ENCODE results near the gene SENP3.

Gene SENP3

GRCh38 chr17:7570351-7570750, 8.6 kb downstream of the SENP3 start:
- no peak for TF ChIP-seq CTCF (IDR thresholded peaks at IDR 0.05; ENCODE audit: low read depth, low read length)
- DNase-seq (ENCODE audit: low read depth in 2 of 2), result no peak
- no peak overlapping the region for H3K4me3 ChIP-seq (replicated peaks in 1 of 2; ENCODE audit: low read depth in 2 of 2, low read length in 2 of 2)

DNA sequence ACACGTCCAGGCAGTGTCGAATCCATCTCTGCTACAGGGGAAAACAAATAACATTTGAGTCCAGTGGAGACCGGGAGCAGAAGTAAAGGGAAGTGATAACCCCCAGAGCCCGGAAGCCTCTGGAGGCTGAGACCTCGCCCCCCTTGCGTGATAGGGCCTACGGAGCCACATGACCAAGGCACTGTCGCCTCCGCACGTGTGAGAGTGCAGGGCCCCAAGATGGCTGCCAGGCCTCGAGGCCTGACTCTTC, 10.5 kb downstream of the SENP3 start:
- peak overlapping the region; percentile 46 to 62 for H3K4me3 ChIP-seq (replicated peaks in 1 of 2; ENCODE audit: low read depth in 2 of 2, low read length in 2 of 2)
- DNase-seq (ENCODE audit: low read depth in 2 of 2), result no peak
- no peak for TF ChIP-seq CTCF (IDR thresholded peaks at IDR 0.05; ENCODE audit: low read depth, low read length)

DNA sequence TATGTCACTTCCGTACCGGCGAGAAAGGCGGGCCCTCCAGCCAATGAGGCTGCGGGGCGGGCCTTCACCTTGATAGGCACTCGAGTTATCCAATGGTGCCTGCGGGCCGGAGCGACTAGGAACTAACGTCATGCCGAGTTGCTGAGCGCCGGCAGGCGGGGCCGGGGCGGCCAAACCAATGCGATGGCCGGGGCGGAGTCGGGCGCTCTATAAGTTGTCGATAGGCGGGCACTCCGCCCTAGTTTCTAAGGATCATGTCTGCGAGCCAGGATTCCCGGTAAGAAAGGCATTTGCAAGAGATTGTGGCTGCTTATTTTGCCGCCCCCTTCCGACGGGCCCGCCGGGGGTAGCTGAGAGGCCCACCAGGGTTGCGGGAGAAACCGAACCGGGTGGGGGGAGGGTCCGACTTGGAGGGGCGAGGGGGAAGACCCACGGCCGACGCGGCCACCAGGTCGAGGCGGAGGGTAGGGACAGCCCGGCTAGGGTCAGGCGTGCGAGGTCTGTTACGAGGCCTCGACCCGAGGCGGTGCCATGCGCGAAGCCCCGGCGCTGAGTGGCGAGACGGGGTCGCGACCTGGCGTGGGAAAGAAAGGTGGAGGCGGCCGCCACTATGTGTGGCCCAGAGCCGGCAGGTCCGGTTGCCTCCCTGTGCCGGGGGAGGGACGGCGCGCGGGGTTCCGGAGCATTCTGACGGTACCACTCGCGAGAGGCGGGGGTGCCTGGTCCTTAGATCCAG, 11.0 kb downstream of the SENP3 start:
- peak; percentile 100 for DNase-seq (ENCODE audit: low read depth in 2 of 2)
- TF ChIP-seq CTCF (IDR thresholded peaks at IDR 0.05; ENCODE audit: low read depth, low read length), result no peak
- H3K4me3 ChIP-seq (replicated peaks in 1 of 2; ENCODE audit: low read depth in 2 of 2, low read length in 2 of 2), result peak overlapping the region; percentile 98 to 99

DNA sequence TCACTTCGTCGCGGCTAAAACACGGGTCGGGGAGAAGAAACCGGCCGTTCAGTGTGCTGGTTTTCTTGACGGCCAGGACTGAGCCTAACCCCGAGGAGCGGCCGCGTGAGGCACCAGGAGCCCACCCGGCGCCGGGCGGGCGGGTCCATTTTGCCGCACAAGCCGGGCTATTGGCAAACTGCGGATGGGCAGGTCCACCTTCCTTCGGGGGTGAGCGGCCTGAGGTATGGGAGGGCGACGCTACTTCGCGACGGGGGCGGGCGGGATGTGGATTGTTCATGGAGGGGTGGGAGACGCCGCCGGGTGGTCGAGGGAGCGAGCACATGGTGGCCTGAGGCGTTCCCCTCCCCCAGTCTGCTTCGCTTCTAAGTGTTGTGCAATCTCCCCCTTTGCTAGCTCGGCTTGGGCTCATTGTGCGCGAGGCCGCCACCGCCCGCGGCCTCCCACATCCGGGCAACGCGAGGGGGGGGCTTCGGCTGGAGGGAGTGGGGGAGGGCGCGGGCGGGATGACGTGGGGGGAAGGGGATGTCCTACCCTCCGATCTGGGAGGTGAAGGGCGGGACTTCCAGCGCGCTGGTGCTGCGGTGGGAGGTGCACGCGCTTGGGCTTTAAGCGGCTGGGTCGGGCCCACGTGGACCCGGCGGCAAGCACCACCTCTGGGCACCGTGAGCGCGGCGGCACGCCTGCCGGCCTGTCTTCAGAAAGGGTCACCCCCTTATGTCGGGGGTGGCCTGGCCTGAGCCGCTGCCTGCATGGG, 11.8 kb downstream of the SENP3 start:
- peak overlapping the region; percentile 98 to 99 for H3K4me3 ChIP-seq (replicated peaks in 1 of 2; ENCODE audit: low read depth in 2 of 2, low read length in 2 of 2)
- no peak for TF ChIP-seq CTCF (IDR thresholded peaks at IDR 0.05; ENCODE audit: low read depth, low read length)
- peak; percentile 94 to 97 for DNase-seq (ENCODE audit: low read depth in 2 of 2)

DNA sequence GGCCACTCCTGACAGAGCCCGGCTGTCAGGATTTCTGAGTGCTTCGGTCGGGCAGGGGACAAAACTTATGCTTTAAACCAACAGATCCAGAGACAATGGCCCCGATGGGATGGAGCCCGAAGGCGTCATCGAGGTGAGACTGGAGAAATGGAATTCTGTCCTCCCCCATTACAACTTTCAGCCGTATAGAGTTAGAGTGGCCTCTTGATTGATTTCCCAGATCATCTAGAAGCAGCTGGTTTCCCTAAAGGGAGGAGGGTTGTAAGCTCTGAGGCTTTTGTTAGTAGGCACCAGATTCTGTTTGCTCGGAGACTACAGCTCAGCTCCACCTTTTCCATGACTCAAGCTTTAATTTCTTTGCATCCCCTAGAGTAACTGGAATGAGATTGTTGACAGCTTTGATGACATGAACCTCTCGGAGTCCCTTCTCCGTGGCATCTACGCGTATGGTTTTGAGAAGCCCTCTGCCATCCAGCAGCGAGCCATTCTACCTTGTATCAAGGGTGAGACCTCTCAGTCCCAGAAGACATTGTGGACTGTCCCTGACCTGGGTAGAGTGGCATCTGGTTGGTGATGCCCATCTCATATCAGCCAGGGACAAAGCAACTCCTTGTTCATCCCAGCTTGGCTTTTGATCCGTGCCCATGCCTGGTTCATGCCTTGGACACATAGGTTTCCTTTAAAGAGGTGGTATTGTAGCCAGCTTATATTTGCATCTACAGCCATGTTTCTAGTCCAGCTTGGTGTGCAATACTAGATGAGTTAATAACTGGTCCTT, 12.6 kb downstream of the SENP3 start:
- DNase-seq (ENCODE audit: low read depth in 2 of 2), result peak in 1 of 2 donors; percentile 35
- no peak for TF ChIP-seq CTCF (IDR thresholded peaks at IDR 0.05; ENCODE audit: low read depth, low read length)
- H3K4me3 ChIP-seq (replicated peaks in 1 of 2; ENCODE audit: low read depth in 2 of 2, low read length in 2 of 2), result peak overlapping the region; percentile 98 to 99

- no peak for DNase-seq (ENCODE audit: low read depth in 2 of 2)
- peak overlapping the region in 1 of 2 donors; percentile 99 for H3K4me3 ChIP-seq (replicated peaks in 1 of 2; ENCODE audit: low read depth in 2 of 2, low read length in 2 of 2)
- TF ChIP-seq CTCF (IDR thresholded peaks at IDR 0.05; ENCODE audit: low read depth, low read length), result no peak
Observed at GRCh38 chr17:7575481-7575883, 13.8 kb downstream of the SENP3 start.
